Activated CD4-positive, alpha-beta T cell treated with anti-CD3 and anti-CD28 coated beads for 24 hours (primary cell): ENCODE measurements around the gene KRTAP3-3.

Source experiments
- DNase-seq, 2 donors: peaks; one replicate each; pipeline ENCODE4 v3.0.0-alpha.2; 2020; ENCODE audit warnings: low read depth in 2 of 2

The KRTAP3-3 gene

GRCh38 chr17:40958086-40958953, 35.6 kb downstream of the KRTAP3-3 start:
- DNase-seq, result no peak

- DNase-seq, result no peak
Observed at GRCh38 chr17:40956401-40957254, 37.3 kb downstream of the KRTAP3-3 start.

- no peak for DNase-seq
Observed at GRCh38 chr17:40953881-40954280, 40.1 kb downstream of the KRTAP3-3 start.

- no peak for DNase-seq
Observed at GRCh38 chr17:40952661-40953060, 41.3 kb downstream of the KRTAP3-3 start.

GRCh38 chr17:40952154-40952553, 41.8 kb downstream of the KRTAP3-3 start:
- no peak for DNase-seq

GRCh38 chr17:40951011-40951622, 42.8 kb downstream of the KRTAP3-3 start:
- DNase-seq, result no peak

GRCh38 chr17:40950176-40950575, 43.8 kb downstream of the KRTAP3-3 start:
- no peak for DNase-seq

GRCh38 chr17:40949418-40949817, 44.5 kb downstream of the KRTAP3-3 start:
- DNase-seq, result no peak

- DNase-seq, result no peak
Observed at GRCh38 chr17:40947929-40948328, 46.0 kb downstream of the KRTAP3-3 start.

- DNase-seq, result no peak
Observed at GRCh38 chr17:40945414-40945813, 48.5 kb downstream of the KRTAP3-3 start.

GRCh38 chr17:40944531-40944930, 49.4 kb downstream of the KRTAP3-3 start:
- no peak for DNase-seq
